Stimulated activated CD8-positive, alpha-beta memory T cell treated with anti-CD3 and anti-CD28 coated beads, Interleukin-12 subunit alpha, Interleukin-12 subunit beta, amount 100 ng/mL, for 24 hours (primary cell): ENCODE measurements around the gene PRR12.

Source experiments
- DNase-seq: peaks from one replicate; pipeline ENCODE4 v3.0.0-alpha.2; 2020; ENCODE audit errors: extremely low read depth

Gene PRR12

GRCh38 chr19:49590971-49591730 is at the start of gene PRR12:
PRR12 (plus strand) TSS chr19:49591182; CDS start chr19:49591655, 473 bp downstream.
- DNase-seq: no peak

GRCh38 chr19:49541914-49542313 is 49.1 kb upstream of the PRR12 start:
- DNase-seq: no peak

GRCh38 chr19:49542446-49542845 is 48.5 kb upstream of the PRR12 start:
- DNase-seq: no peak

GRCh38 chr19:49543032-49543431 is 48.0 kb upstream of the PRR12 start:
- DNase-seq: no peak

GRCh38 chr19:49544154-49544553 is 46.8 kb upstream of the PRR12 start:
- DNase-seq: no peak

GRCh38 chr19:49546825-49547565 is 44.0 kb upstream of the PRR12 start:
- no peak for DNase-seq

GRCh38 chr19:49549045-49549444 is 41.9 kb upstream of the PRR12 start:
- no peak for DNase-seq

- no peak for DNase-seq
Observed at GRCh38 chr19:49551531-49551930, 39.5 kb upstream of the PRR12 start.

GRCh38 chr19:49552749-49553148 is 38.2 kb upstream of the PRR12 start:
- DNase-seq: no peak

GRCh38 chr19:49553451-49554271 is 37.3 kb upstream of the PRR12 start:
- no peak for DNase-seq

GRCh38 chr19:49554701-49555181 is 36.2 kb upstream of the PRR12 start:
- no peak for DNase-seq

GRCh38 chr19:49555600-49556411 is 35.2 kb upstream of the PRR12 start:
- DNase-seq: peak; percentile 57

GRCh38 chr19:49556412-49557398 is 34.3 kb upstream of the PRR12 start:
- DNase-seq: no peak

GRCh38 chr19:49557641-49558325 is 33.2 kb upstream of the PRR12 start:
- no peak for DNase-seq

- DNase-seq: no peak
Observed at GRCh38 chr19:49558591-49558990, 32.4 kb upstream of the PRR12 start.

GRCh38 chr19:49559443-49559842 is 31.5 kb upstream of the PRR12 start:
- DNase-seq: no peak

GRCh38 chr19:49559928-49560327 is 31.1 kb upstream of the PRR12 start:
- DNase-seq: no peak

GRCh38 chr19:49560358-49560900 is 30.6 kb upstream of the PRR12 start:
- DNase-seq: no peak

- DNase-seq: no peak
Observed at GRCh38 chr19:49564616-49565045, 26.4 kb upstream of the PRR12 start.
